HG02610 (cell line): ENCODE data around the gene ZNF516.

ENCODE experiments used
- ATAC-seq: cut with Tn5 transposase; IDR thresholded peaks from one replicate; pipeline ENCODE4 v1.9.1; 2021; ENCODE audit warnings: mild to moderate bottlenecking, moderate library complexity; ENCODE audit not compliant: unreplicated experiment

The ZNF516 gene

DNA sequence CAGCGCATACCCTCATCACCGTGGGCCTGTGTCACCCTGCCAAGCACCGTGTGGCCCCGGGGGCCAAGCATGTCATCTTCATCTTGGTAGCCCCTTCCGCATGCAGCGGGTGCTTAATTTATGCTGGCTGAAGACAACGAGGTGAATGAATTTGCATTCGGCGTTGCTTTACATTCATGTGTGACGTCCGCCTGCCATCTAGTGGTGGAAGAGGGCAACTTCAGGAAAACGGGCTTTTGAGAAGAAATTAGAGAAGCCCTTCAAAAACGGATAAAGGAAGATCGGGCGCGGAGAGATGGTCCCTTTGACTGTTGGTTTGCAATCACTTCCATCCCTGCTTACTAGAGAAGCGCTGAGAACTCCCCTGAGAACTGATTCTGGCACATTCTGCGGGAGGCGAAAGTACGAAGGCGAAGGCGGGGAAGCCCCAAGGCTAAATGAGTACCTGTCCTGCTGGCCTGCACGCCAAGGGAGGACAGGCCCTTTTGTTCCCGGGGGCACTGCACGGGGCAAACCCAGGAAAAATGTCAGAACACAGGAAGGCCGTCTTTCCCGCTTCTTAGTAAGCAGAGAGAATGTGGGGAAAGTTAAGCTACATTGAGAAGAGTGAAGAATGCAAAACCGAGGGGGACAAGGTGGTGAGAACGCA is 145.9 kb downstream of the ZNF516 start:
- no peak for ATAC-seq

DNA sequence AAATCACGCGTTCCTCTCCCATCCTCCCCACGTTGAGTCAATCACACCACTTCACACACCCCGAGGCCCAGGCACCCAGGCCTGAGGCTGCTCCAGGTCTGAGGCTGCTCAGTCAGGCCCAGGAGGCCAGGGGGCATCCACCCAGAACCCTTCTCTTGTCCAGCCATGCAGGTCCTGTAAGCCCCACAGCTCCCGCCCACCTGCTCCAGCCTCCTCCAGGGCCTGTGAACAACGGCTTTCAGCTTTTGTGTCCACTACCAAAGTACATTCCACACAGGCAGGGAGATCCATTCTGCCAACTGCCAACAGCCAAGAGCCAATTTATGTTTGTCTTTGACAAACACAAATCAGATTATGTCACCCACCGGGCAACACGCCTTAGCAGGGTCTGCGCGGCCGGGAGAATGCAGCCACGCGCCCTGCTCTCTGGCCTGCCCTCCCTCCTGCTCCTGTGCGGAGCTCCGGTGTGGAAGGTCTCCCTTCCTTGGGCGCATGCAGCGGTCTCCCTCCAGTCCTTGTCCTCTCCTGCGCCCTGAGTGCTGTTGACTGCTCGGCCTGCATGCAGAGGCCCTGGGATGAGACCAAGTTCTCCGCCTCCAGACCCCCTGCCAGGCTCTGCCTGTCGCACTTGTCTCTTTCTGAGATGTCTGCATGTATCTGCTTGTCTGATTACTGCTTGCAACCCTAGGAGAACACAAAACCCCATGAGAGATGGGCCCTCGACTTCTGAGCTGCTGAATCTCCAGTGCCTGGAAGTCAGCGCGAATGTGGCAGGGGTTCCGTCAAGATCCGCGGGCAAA is 146.6 kb downstream of the ZNF516 start:
- ATAC-seq, result no peak

DNA sequence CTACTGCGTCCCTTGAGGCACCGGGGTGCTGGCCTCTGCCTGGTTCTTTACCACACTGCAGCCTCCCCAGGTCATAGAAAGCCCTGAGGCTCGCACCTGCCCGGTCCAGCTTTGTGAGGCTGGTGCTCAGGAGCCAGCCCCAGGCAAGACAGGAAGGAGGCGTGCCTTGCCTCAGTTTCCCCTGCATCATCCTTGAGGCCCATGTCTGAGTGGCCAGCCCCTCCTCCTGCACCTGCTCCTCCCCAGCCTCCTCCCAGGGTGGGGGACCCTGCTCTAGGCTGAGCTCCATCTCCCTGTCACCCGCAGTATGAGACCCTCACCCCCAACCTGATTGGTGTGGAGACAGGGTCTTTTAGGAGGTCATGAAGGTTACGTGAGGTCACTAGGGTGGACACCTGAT is 147.7 kb downstream of the ZNF516 start:
- no peak for ATAC-seq

DNA sequence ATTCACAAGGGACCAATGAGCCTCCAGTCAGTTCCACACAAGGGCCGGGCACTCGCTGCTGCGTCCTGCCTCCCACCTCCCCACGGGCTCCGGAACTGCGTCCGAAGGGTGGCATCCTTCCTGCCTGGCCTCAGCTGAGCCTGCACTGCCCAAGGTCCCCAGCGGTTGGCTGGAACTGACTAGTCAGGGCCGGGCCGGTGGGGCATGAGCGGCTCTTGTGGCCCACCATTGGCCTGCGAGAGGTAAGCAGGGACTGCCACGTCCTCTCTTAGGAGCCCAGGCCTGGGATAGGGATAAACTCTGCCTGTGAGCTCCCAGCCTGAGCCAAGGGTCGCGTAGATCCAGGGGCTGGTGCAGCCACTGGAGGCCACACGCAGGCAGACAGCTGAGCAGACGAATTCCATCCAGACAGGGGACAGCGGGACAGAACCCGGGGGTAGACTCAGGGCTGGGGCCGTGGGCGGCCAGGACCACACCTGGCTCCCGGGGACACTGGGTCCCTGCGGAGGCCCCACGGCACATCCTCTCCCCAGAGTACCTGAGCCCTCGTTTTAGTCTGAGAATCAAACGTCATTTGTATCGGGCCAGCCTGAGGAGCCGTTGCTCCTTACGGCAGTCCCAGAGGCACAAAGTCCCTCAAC is 148.4 kb downstream of the ZNF516 start:
- no peak for ATAC-seq

DNA sequence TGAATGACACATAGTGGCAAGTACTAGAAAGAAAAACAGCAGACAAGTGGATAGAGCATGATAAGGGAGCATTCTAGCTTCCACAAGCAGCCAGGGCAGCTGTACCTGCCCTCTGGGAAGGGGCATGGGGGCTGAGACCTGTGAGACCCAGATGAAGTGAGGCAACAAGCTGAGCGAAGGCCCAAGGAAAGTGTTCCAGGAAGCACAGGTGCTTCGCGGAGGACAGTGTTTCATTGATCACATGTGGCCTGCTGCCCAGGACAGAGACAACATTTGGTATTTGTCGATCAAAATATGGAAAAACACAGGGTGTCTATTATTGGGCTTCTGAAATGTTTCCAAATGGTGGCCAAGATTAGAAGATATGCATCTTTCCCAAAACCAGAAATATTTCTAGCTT is 149.1 kb downstream of the ZNF516 start:
- no peak for ATAC-seq

DNA sequence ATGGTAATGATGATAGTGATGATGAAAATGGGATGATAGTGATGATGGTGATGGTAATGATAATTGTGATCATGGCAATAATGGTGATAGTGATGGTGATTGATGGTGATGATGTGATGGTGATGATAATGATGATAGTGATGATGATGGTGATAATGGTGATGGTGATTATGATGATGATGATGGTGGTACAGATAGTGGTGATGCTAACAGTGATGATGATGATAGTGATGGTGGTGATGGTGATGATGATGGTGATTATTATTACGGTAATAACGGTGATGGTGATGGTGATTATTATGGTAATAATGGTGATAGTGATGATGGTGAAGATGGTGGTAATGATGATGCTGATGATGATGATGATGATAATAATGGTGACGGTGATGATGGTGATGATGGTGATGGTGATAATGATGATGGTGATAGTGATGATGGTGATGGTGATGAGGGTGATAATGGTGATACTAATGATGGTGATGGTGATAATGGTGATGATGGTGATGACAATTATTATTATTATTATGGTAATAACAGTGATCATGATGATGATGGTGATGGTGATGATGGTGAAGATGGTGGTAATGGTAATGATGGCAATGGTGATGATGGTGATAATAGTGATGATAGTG is 151.0 kb downstream of the ZNF516 start:
- ATAC-seq, result no peak

DNA sequence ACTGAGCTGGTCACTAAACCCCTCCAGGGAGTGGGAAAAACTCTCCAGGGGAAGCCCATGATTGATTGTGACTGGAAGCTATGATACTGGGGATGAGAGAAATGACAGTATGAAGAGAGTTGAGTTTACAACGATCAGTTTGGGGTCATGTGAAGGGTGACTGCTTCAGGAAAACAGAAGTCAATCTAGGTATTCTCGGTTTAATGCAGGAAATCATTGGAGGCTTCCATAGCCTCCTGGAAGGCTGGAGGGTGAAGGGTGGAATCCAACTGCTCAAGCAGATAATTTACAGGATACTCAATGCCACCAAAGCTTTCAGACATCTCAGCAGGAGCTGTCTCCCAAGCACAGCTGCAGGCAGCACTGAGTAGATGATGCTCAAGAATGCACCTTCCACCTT is 154.6 kb downstream of the ZNF516 start:
- ATAC-seq, result no peak

DNA sequence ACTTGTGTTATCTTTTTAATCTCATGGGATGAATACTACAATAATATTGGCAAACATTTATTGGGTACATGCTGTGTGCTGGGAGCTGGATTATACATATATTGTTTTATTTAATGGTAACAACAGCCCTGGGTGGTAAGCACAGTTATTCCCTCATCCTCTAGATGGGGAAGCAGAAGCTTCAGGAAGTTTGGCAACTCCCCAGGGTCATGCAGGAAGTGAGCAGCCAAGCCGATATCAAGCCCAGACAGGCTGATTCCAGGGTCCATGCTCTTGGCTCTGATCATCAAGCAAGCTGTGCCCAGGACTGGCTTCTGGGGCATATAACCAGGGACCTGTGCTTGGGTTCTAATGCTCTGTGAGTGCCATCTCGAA is 155.8 kb downstream of the ZNF516 start:
- no peak for ATAC-seq

DNA sequence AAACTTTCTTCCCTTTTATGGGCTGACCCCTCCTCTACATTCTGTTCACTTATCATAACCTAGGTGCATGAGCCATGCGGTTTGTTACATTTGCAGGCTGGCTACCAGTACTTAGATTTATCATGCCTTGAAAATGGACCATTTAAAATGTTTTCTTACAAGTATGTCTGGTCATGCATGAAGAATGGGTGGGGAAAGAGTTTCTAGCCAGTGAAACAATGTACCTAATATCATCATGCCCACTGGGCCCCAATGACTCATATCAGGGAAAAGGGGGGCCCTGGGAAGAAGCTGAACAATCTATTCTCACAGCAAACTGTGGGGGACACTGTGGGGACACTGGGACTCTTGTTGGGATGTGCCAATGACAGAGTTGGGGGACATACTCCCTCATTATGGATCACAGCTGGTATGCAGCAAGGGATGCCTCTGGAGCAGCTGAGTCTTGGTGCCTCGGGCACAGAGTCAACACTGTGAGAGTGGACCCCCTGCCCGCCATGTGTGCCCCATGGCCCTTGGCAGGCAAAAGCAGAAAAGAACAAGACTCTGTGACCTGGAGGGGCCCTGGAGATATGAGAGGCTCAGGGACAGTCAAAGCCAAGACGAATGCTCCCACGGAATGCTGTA is 156.3 kb downstream of the ZNF516 start:
- ATAC-seq, result no peak

DNA sequence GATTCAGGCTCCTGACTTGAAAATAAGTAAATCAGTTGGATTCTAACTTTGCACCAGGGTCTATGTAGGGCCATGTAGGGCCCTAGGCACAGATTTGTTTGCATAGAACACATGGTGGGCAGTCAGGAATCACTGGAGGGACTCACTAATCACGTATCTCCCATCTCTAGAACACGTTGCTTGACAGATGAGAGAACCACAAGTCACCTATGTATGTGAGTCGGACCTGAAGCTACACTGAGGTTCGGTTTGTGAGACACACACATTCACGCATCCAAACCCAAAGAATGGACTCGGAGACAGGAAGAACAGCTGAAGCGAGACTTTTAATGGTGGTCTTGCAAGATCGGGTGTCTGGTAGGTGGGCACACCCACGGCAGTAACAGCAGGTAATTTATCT is 157.0 kb downstream of the ZNF516 start:
- no peak for ATAC-seq

DNA sequence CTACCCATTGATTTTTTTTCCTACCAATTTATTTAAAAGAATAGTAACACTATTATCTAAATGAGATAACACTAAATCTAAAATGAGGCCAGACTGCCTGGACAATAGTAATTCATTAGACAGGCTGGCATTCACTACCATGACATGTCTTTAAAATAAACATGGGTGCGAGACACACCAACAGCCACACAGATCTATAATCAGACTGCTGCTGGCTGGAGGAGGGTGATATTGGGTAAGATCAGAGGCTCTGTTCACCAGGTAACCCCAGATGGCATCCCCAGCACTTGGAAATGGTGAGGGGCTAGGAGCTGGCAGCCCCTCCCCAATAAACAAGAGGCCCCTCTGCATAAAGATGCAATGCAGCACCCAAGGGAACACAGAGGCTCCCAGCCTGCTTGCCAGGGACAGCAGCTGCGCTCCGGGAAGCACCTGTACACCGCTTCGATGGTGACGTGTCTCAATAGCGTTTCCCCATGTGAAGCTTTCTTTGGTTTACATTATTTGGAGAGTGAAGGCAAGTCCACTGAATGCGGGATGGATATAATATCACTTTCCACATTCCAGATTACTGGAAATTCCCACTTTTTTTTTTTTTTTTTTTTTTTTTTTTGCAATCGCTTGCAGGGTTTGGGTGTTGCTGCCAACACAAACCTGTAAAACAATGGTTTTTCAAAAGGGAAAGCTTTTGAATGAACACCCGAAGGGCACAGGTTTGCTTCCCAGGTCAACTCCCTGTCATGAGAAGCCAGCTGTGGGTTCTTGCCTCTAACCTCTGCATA is 159.0 kb downstream of the ZNF516 start:
- ATAC-seq, result no peak

DNA sequence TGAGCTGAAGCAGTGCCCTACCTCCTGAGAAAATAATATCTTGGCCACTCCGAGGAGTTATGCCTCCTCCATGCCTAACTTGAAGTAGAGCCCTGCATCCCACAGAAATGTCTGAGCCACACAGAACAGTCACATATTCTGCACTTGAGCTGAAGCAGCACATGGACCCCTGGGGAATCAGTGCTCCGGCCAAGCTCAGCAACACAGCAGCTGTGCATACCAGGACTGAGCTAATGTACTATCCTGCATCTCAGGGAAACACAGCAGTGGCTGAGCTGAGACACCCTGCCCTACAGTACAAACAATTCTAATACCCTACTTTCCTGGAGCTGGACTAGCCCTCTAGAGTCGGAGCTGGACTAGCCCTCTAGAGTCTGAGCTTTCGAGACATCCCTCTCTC is 166.9 kb downstream of the ZNF516 start:
- no peak for ATAC-seq

DNA sequence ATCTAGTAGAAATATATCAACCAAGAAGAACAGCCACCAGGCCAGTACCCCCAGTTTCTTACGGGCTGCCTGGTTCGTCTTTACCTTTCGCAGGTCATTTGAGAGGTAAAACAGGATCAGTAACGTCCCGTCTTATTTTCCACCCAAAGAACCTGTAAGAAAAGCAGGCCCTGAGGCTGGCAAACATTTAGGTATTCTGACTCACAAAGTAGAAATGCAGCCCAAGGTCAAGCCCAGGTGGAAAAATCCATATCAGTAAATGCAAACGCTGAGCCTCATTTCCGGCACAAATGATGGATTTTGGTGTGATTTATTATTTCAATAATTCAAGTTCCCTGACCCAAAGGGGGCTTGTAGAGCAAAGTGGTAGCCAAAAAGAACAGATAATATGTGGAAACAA is 171.2 kb downstream of the ZNF516 start:
- ATAC-seq, result no peak

DNA sequence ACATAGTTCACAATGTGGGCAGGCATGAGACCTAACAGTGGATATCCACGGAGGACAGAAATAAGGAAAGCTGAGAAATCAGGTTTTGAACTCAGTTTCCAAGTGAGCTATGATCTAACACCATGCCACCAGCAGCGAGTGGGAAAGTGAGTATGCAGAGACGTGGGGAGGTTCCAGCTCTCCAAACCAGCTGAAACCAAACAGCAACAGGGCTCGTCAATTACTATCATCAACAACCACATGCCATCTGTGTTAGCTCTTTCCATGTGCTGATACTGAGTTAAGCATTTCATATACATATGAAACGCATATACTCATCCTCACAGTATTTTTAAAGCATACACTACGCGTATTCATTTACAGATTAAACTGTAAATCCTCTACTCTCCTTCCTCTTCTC is 172.4 kb downstream of the ZNF516 start:
- ATAC-seq, result no peak

DNA sequence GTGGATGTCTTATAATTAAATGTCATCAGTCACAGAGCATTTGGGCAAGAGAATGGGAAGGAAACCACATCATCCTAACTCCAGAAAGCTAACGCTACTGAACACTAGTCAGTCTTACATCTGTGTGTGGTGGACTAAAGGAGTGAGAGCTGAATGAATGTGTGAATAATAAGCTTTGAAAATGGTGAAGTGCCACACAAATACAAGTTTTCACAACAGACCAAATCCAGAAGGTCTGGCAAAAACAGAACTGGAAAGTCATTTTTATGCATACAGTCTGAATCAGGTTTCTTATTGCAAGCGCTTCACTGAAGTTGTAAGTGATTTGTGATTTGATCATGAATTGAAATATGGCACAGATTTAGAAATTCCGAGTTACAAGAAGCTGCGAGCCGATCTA is 175.7 kb downstream of the ZNF516 start:
- ATAC-seq, result no peak

DNA sequence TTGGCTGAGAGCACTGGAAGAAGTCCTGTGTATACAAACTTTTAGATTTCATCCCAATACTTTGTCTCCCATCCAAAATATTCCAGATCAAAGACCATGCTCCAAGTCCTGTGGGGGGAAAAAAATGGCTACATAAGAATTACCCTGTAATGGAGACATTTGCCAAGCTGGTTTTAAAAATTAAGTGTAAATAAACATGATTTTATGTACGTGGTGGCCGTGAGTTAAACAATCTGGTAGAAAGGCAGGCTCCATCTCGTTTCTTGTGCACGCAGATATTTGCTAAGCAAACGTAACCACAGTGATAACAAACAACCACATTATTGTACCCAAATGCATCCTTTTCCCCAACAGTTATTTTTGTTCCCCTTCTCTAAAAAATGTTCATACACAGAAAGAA is 176.4 kb downstream of the ZNF516 start:
- ATAC-seq, result no peak

DNA sequence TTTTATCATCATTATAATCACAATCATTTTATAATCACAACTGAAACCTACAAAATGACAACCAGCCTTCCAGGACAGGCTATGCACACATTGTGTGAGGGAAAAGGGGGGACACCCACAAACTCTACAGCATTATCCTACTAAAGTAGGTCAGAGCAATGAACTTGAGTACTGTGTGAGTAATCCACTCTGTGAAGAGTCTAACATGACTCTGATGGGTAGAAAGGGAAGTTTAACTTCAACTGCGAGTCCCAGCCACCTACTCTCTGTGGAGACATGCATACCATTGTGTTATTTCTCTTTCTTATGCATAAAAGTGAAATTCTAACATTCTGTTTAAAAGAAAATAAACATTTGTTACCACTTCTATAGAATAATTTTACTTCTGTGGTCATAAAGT is 177.9 kb downstream of the ZNF516 start:
- ATAC-seq, result no peak

DNA sequence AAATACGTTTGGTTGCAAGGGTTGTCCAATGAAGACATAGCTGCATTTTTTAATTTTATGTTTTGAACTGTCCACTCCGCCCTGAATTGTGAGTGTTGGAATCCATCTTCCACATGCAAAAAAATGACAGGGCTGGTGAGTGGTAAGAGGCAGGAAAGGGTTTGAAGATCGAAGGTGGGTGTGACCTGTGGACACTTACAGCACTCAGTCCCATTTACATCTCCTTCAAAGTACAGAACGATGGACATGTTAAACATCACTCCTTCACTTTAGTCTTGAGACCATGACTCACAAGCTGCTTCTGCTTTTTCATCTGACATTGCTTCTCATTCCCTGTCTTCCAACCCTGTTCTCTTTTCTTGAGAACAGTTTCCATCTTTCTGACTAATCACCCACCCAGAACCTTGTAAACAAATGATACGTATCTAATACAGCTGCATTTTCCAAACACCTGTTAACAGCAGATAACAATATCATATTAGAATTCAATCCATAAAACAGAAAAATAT is 179.3 kb downstream of the ZNF516 start:
- ATAC-seq, result no peak

DNA sequence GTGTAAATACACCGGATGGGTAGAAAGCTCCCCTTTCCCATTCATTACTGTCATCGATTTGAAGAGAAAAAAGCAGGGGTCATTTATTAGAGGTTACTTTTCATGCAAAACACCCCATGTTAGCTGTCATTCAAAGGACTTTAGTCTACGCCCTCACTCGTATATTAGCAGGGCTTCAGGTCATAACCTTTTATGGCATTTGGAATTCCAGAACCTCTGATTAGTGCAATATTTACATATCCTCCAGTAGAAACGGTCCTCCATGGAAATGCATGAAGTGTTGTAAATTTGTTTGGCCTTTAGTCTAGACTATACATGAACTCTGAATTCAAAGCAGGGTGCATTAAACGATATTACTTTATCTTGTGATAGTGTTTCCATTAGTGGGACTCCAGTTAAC is 180.5 kb downstream of the ZNF516 start:
- ATAC-seq, result no peak

DNA sequence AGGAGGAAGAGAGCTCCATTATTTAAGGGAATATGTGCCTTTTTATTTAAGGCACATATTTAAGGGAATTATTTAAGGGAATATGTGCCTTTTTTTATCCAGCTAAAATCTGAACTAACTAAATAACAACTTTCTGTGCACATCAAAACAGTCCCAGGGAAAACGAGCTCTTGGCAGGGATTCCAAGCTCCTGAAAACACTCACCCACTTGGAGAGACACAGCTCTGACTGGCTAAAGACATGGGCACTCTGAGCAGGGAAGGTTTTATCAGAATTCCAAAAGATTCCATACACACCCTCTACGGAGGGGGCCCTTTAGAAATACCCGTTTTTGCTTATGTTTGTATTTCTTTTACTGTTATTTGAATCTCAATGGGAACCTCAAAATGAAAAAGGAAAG is 181.0 kb downstream of the ZNF516 start:
- ATAC-seq, result no peak
